HL-60 (cell line): ENCODE results near the gene NLRP6.

Experiments
- DNase-seq, 2 experiments: peaks; one replicate each; pipeline ENCODE4 v3.0.0-alpha.2; 2010 to 2020; ENCODE audit warnings: low read depth in 1 of 2, low spot score in 1 of 2
- H3K27ac ChIP-seq: fragments of 250-450 bp; sonication (Bioruptor Pico); replicated peaks from 2 replicates; pipeline ENCODE4 v1.5.1; 2020; ENCODE audit warnings: mild to moderate bottlenecking, moderate library complexity
- H3K27me3 ChIP-seq: fragments of 250-450 bp; sonication (Bioruptor Pico); 2 replicates; pipeline ENCODE4 v1.5.1; 2021; ENCODE audit warnings: mild to moderate bottlenecking, moderate library complexity; ENCODE audit not compliant: insufficient read depth, poor library complexity, severe bottlenecking
- H3K4me3 ChIP-seq: replicated peaks from 2 replicates; pipeline ENCODE4 v1.5.1; 2011; ENCODE audit warnings: mild to moderate bottlenecking, control low read depth, low read length; ENCODE audit not compliant: insufficient read depth
- CTCF ChIP-seq: IDR thresholded peaks from one replicate; pipeline ENCODE4 v1.5.1; 2011; ENCODE audit warnings: low read length, control low read depth, inconsistent platforms; ENCODE audit not compliant: insufficient read depth
- GABPA ChIP-seq: IDR thresholded peaks from 2 replicates; pipeline ENCODE4 v1.6.1; 2012; ENCODE audit warnings: low read depth
- POLR2AphosphoS5 ChIP-seq: IDR thresholded peaks from 2 replicates; pipeline ENCODE4 v1.6.1; 2012; ENCODE audit warnings: low read depth
- REST ChIP-seq: IDR thresholded peaks from 2 replicates; pipeline ENCODE4 v1.6.1; 2012; ENCODE audit warnings: low read depth; ENCODE audit not compliant: insufficient replicate concordance
- SPI1 ChIP-seq: IDR thresholded peaks from 2 replicates; pipeline ENCODE4 v1.6.1; 2012; ENCODE audit warnings: low read depth, mild to moderate bottlenecking, borderline replicate concordance

NLRP6 gene

GRCh38 chr11:282171-282570 is 4.0 kb downstream of the NLRP6 start:
- Histone ChIP-seq H3K27ac (no peak overlapping the region), H3K4me3 (no peak overlapping the region), H3K27me3 (peaks cover 22% of the 10 kb centered on the region)
- no peak for DNase-seq
- TF ChIP-seq CTCF (no peak), GABPA (no peak), REST (no peak), POLR2AphosphoS5 (no peak), SPI1 (no peak)

- Histone ChIP-seq H3K27me3 (peaks cover 23% of the 10 kb centered on the region), H3K27ac (no peak overlapping the region), H3K4me3 (no peak overlapping the region)
- TF ChIP-seq SPI1 (no peak), POLR2AphosphoS5 (no peak), CTCF (no peak), REST (no peak), GABPA (no peak)
- DNase-seq = no peak
These were observed 4.6 kb downstream of the NLRP6 start for GRCh38 chr11:282630-283360.

GRCh38 chr11:283405-284104 is 5.3 kb downstream of the NLRP6 start:
- TF ChIP-seq CTCF = no peak
- TF ChIP-seq SPI1 = no peak
- TF ChIP-seq POLR2AphosphoS5 = no peak
- no peak for TF ChIP-seq REST
- TF ChIP-seq GABPA = no peak
- H3K4me3 ChIP-seq = no peak overlapping the region
- no peak overlapping the region for H3K27ac ChIP-seq
- DNase-seq = no peak
- H3K27me3 ChIP-seq = peaks cover 28% of the 10 kb centered on the region
